Subcutaneous adipose tissue (tissue), 4 donors: ENCODE results near the gene PABPN1L. TPM values are rescaled to one million over a fixed set of nuclear protein-coding genes. Genes with fewer than 3 reads are reported as not detected.

Experiments
- total RNA-seq, 4 donors: library from RNA; depleted of rRNA; stranded (reverse); fragments of >200 nt; gene quantifications; one replicate each; pipeline ENCODE4 v1.1.0, GENCODE V29; 2016
- TF ChIP-seq, protein P1 (sequence below): fragments of 450-650 bp; IDR thresholded peaks from one replicate; pipeline ENCODE4 v1.5.1; 2016; ENCODE audit warnings: low read depth, mild to moderate bottlenecking, control low read depth, antibody characterized with exemption, moderate library complexity

Gene PABPN1L
- total RNA-seq, 4 donors from 2014 or later, result not detected

DNA sequence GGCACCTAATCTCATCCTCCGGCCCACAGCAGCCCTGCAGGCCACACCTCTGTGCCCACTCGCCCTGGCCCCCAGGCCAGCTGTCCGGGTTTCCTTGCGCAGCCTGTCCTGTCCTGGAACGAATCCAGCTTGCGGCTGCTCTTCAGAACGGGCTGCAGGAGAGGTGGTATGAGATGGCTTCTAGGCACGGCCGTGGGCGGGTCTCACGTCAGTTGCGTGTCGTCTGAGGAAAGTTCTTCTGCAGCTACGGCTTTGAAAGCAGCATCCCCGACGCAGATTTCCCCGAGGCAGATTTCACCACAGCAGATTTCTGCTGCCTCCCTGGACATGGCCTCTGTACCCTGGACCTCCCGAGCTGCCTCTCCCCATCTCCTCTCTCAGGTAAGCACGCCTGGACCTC is 27.9 kb downstream of the PABPN1L start:
- TF ChIP-seq, protein P1, sequence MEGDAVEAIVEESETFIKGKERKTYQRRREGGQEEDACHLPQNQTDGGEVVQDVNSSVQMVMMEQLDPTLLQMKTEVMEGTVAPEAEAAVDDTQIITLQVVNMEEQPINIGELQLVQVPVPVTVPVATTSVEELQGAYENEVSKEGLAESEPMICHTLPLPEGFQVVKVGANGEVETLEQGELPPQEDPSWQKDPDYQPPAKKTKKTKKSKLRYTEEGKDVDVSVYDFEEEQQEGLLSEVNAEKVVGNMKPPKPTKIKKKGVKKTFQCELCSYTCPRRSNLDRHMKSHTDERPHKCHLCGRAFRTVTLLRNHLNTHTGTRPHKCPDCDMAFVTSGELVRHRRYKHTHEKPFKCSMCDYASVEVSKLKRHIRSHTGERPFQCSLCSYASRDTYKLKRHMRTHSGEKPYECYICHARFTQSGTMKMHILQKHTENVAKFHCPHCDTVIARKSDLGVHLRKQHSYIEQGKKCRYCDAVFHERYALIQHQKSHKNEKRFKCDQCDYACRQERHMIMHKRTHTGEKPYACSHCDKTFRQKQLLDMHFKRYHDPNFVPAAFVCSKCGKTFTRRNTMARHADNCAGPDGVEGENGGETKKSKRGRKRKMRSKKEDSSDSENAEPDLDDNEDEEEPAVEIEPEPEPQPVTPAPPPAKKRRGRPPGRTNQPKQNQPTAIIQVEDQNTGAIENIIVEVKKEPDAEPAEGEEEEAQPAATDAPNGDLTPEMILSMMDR, result no peak

DNA sequence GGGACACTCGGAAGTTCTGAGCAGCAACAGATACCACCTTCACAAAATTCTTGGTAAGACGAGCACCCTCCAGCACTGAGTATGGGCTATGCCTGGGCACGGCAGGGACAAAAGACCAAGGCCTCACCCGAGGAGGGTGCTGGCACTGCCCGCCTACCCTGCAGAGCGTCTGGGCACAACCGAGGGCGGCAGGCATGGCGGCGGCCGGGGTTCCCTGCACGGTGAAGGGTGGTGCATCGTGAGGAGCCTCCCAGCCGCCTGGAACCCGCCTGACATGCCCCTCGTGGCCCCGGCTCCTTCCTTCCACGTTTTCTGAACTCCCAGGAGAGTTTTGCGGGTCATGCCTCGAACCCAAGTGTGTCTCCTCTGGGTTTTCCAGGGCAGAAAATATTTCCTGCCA is 28.7 kb downstream of the PABPN1L start:
- TF ChIP-seq, protein P1, result no peak

DNA sequence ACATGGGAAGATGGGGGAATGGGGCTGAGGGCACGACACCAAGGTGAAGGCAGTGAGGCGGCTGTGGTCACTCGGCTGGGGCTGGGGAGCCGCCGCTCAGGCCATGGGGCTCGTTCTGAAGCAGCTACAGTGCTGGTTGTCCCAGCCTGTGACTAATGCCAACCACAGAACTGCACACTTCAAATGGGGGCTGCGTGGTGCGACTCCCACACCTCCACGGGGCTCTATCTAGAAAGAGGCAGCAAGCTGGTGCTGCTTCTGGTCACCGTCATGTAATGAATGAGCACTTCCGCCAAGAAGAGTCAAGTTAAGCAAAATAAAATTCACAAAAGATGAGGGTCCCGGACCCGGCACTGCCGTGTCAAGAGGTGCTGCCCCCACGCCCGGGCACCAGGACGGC is 29.7 kb downstream of the PABPN1L start:
- TF ChIP-seq, protein P1, result no peak

DNA sequence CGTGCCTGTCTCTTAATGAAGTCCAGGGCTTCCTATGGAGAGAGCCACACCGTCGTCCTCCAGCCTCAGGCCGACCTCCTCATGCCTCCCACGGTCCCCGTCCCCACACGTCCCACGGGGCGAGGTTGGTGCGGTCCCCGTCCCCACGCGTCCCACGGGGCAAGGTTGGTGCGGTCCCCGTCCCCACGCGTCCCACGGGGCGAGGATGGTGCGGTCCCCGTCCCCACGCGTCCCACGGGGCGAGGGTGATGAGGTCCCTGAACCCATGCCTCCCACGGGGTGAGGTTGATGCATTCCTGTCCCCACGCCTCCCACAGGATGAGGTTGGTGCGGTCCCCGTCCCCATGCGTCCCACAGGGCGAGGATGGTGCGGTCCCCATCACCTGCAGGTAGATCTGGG is 30.6 kb downstream of the PABPN1L start:
- TF ChIP-seq, protein P1, result no peak

DNA sequence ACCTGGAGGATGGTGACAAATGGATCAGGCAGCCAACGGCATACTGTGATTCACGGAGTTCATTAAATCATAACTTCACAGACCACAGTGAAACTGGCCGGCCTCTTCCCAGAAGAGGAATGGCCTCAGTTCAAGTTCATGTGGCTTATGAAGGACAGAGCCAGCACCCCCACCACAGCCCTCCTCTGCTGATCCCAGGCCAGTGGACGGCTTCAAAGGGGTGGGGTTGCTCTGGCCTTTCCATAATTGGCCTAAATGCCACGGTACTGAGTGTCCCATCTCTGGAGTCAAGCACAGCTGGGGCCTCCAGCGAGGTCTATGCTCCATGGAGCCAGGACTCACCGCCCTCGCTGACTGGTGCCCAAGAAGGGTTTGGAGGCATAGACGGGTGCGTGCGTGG is 31.1 kb downstream of the PABPN1L start:
- TF ChIP-seq, protein P1, result no peak

DNA sequence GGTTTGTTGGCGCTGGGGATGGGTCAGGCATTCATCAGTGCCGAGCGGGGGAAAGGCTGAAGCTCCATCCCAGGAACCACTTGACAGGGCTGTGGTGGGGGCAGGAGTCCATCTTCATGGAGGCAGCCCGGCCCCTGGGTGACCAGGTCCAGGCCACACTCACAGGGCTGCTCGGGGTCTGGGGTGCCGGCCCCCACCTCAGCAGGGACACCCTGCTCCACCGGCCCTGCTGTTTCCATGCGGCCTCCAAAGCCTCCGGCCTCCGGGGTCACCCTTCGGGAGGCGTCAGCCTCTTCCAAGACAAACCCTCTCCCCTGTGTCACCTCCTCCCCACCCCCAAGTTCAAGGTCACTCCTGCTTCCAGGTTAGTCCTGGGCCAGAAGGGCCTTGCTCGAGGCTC is 31.8 kb downstream of the PABPN1L start:
- TF ChIP-seq, protein P1, result no peak

DNA sequence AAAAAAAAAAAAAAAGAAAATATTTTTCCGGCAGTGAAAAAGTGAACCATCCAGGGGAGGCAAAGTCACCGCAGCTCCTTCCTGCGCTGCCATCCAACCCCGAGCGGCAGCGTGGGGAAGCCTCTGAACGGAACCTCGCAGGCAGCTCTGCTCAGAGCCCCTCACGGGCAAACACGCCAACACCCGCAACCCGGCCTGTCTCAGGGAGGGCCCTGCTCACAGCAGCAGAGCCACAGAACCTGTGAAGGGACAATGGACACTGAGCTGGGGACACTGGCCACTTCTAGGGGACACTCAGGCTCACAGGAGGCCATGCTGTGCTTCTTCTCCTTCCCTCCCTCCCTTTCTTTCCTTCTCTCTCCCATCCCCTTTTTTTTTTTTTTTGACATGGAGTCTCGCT is 33.4 kb downstream of the PABPN1L start:
- TF ChIP-seq, protein P1, result no peak
